Liver (tissue), 9 donors: ENCODE measurements around the gene PDCD2L. TPM values are rescaled to one million over a fixed set of nuclear protein-coding genes. Genes with fewer than 3 reads are reported as not detected.

Experiments
- DNase-seq: peaks from one replicate; pipeline ENCODE4 v3.0.0-alpha.2; 2017; ENCODE audit warnings: low spot score
- H3K27ac ChIP-seq, 2 donors: one replicate each; pipeline ENCODE4 v1.7.0; 2013; ENCODE audit warnings: inconsistent platforms in 2 of 2, low read length in 2 of 2, control low read depth in 1 of 2, low read depth in 1 of 2, mild to moderate bottlenecking in 1 of 2
- H3K27me3 ChIP-seq, 4 donors: one replicate each; pipeline versions ENCODE4 v1.6.1 to v1.7.0; 2013; ENCODE audit warnings: low read length in 3 of 4, inconsistent platforms in 1 of 4, mild to moderate bottlenecking in 1 of 4, moderate library complexity in 1 of 4; ENCODE audit not compliant: control insufficient read depth in 4 of 4, insufficient read depth in 4 of 4
- H3K36me3 ChIP-seq, 4 donors: one replicate each; pipeline versions ENCODE4 v1.6.1 to v1.7.0; 2013; ENCODE audit warnings: low read length in 3 of 4, mild to moderate bottlenecking in 3 of 4, low read depth in 1 of 4, moderate library complexity in 1 of 4; ENCODE audit not compliant: control insufficient read depth in 4 of 4, insufficient read depth in 3 of 4
- H3K4me1 ChIP-seq, 4 donors: one replicate each; pipeline versions ENCODE4 v1.6.1 to v1.7.0; 2013; ENCODE audit warnings: low read length in 3 of 4, mild to moderate bottlenecking in 3 of 4, moderate library complexity in 1 of 4; ENCODE audit not compliant: control insufficient read depth in 4 of 4, insufficient read depth in 4 of 4
- H3K4me3 ChIP-seq, 3 donors: one replicate each; pipeline versions ENCODE4 v1.6.1 to v1.7.0; 2013; ENCODE audit warnings: low read length in 3 of 3, control low read depth in 1 of 3, low read depth in 1 of 3, mild to moderate bottlenecking in 1 of 3
- H3K9ac ChIP-seq, 2 donors: one replicate each; pipeline ENCODE4 v1.7.0; 2013; ENCODE audit warnings: low read length in 2 of 2, mild to moderate bottlenecking in 2 of 2, moderate library complexity in 2 of 2, control low read depth in 1 of 2, low read depth in 1 of 2
- H3K9me3 ChIP-seq, 4 donors: one replicate each; pipeline versions ENCODE4 v1.6.1 to v1.7.0; 2013; ENCODE audit warnings: low read length in 3 of 4; ENCODE audit not compliant: control insufficient read depth in 4 of 4
- ATF3 ChIP-seq: IDR thresholded peaks from 2 replicates; pipeline ENCODE4 v1.6.1; 2016; ENCODE audit warnings: antibody characterized with exemption
- EGR1 ChIP-seq, 2 donors: IDR thresholded peaks; 2 replicates each; pipeline ENCODE4 v1.6.1; 2016 to 2018; ENCODE audit warnings: antibody characterized with exemption in 2 of 2, low read depth in 2 of 2
- FOXA1 ChIP-seq: IDR thresholded peaks from 2 replicates; pipeline ENCODE4 v1.6.1; 2016; ENCODE audit warnings: antibody characterized with exemption
- FOXA2 ChIP-seq: IDR thresholded peaks from 2 replicates; pipeline ENCODE4 v1.6.1; 2016; ENCODE audit warnings: antibody characterized with exemption
- GABPA ChIP-seq, 2 donors: IDR thresholded peaks in 1 of 2; conservative IDR thresholded peaks in 1 of 2; 2 replicates each; pipeline ENCODE4 v1.6.1; 2016; ENCODE audit warnings: antibody characterized with exemption in 2 of 2, mild to moderate bottlenecking in 1 of 2, moderate library complexity in 1 of 2
- HNF4A ChIP-seq, 2 donors: conservative IDR thresholded peaks; 2 replicates each; pipeline ENCODE4 v1.6.1; 2016; ENCODE audit warnings: antibody characterized with exemption in 2 of 2, mild to moderate bottlenecking in 2 of 2
- HNF4G ChIP-seq: IDR thresholded peaks from 2 replicates; pipeline ENCODE4 v1.6.1; 2016; ENCODE audit warnings: antibody characterized with exemption
- JUND ChIP-seq, 2 donors: IDR thresholded peaks; 2 replicates each; pipeline ENCODE4 v1.6.1; 2016; ENCODE audit warnings: antibody characterized with exemption in 2 of 2
- MAX ChIP-seq: IDR thresholded peaks from 2 replicates; pipeline ENCODE4 v1.6.1; 2016; ENCODE audit warnings: antibody characterized with exemption
- RAD21 ChIP-seq, 2 donors: IDR thresholded peaks; 2 replicates each; pipeline ENCODE4 v1.6.1; 2016; ENCODE audit warnings: antibody characterized with exemption in 2 of 2, mild to moderate bottlenecking in 2 of 2
- RXRA ChIP-seq, 2 donors: IDR thresholded peaks; 2 replicates each; pipeline ENCODE4 v1.6.1; 2017 to 2018; ENCODE audit warnings: antibody characterized with exemption in 2 of 2, mild to moderate bottlenecking in 1 of 2
- SP1 ChIP-seq: IDR thresholded peaks from 2 replicates; pipeline ENCODE4 v1.6.1; 2018; ENCODE audit warnings: antibody characterized with exemption, mild to moderate bottlenecking
- TAF1 ChIP-seq: conservative IDR thresholded peaks from 2 replicates; pipeline ENCODE4 v1.6.1; 2016; ENCODE audit warnings: antibody characterized with exemption, mild to moderate bottlenecking
- YY1 ChIP-seq: IDR thresholded peaks from 2 replicates; pipeline ENCODE4 v1.6.1; 2016; ENCODE audit warnings: antibody characterized with exemption, mild to moderate bottlenecking
- ZBTB33 ChIP-seq: IDR thresholded peaks from 2 replicates; pipeline ENCODE4 v1.6.1; 2016; ENCODE audit warnings: antibody characterized with exemption
- WGBS: extraction: QIAGEN DNeasy Blood & Tissue Kit; methylation state at CpG from one replicate; pipeline ENCODE4 v1.1.7; 2013; 5-methylcytosine and 5-hydroxymethylcytosine counted together
- polyA plus RNA-seq, 2 donors: library from polyadenylated mRNA; stranded (reverse) in 1 of 2; unstranded in 1 of 2; fragments of 200-250 nt in 1 of 2; fragments of >200 nt in 1 of 2; fragmentation: Nextera tagmentation in 1 of 2; extraction: Ambion mirVana in 1 of 2; gene quantifications; one replicate each; pipeline versions ENCODE4 v1.2.1 to v1.2.3, GENCODE V29; 2013 to 2015
- total RNA-seq, 2 donors: library from RNA; depleted of rRNA; stranded (reverse); fragments of >200 nt; gene quantifications; one replicate each; pipeline ENCODE4 v1.2.3, GENCODE V29; 2014
- TF ChIP-seq, protein P1 (sequence below): fragments of 150-350 bp; IDR thresholded peaks from 2 replicates; pipeline ENCODE4 v1.5.1; 2017; ENCODE audit warnings: improper control_type of control experiment, low read depth, low read length; ENCODE audit not compliant: missing input control
- TF ChIP-seq, protein P2 (sequence below): IDR thresholded peaks from 2 replicates; pipeline ENCODE4 v1.6.1; 2016; ENCODE audit warnings: antibody characterized with exemption, mild to moderate bottlenecking
- donor health status: healthy.
- donor health status: healthy.
- donor health status: healthy.
- donor health status: healthy.
- donor health status: healthy.

The PDCD2L gene
- total and polyA plus RNA-seq, 4 donors = 3.8 to 7.6 (median 5.1) TPM

DNA sequence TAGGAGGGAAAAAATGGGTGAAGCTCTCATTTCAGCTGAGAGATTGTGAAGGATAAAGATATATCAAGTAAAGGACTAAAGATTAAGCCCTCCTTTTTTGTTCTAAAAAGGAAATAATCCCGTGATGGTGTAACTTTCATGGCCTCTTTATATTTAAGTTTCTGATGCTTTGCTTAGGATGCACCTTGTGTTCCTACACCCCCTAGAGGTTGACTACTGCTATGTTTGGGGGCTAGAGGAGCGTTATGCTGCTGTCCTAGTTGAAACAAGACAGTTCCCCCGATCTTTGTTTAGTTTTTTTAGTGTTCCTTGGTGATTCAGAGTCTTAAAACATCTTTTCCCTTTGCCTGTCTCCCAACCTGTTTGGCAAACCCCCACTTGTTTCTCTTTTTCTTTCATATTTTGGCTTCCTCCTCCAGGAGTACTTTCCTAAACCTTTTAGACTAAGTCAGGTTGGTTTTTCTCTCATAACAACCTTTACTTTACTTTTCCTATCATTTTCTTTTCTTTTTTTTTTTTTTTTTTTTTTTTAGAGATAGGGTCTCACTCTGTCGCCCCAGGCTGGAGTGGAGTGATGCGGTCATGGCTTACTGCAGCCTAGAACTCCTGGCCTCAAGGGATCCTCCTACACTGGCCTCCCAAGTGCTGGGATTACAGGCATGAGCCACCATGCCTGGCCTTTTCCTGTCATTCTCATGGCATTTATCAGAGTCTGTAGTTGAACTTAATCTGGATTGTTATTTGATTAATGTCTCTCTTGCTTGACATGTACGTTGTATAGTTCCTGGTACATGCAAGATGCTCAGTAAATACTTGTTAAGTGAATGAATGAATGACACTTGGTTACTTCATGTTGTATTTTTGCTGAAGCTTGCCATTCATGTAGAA, 26.8 kb downstream of the PDCD2L start:
- Histone ChIP-seq H3K9me3 (no peaks in the 10 kb centered on the region), H3K27me3 (no peaks in the 10 kb centered on the region), H3K4me3 (no peak overlapping the region), H3K27ac (no peak overlapping the region), H3K9ac (no peak overlapping the region), H3K36me3 (peaks cover 4 to 20% (median 14%) of the 10 kb centered on the region in 4 donors), H3K4me1 (peaks cover 3 to 24% (median 17%) of the 10 kb centered on the region in 4 donors)
- DNase-seq = no peak
- 53% methylated on average over 6 of the region's 6 CpGs for WGBS
- no peak for TF ChIP-seq HNF4G
- no peak for TF ChIP-seq ZBTB33
- TF ChIP-seq RAD21 (IDR thresholded peaks at IDR 0.05) = peak; percentile 57 to 71
- TF ChIP-seq, protein P1, sequence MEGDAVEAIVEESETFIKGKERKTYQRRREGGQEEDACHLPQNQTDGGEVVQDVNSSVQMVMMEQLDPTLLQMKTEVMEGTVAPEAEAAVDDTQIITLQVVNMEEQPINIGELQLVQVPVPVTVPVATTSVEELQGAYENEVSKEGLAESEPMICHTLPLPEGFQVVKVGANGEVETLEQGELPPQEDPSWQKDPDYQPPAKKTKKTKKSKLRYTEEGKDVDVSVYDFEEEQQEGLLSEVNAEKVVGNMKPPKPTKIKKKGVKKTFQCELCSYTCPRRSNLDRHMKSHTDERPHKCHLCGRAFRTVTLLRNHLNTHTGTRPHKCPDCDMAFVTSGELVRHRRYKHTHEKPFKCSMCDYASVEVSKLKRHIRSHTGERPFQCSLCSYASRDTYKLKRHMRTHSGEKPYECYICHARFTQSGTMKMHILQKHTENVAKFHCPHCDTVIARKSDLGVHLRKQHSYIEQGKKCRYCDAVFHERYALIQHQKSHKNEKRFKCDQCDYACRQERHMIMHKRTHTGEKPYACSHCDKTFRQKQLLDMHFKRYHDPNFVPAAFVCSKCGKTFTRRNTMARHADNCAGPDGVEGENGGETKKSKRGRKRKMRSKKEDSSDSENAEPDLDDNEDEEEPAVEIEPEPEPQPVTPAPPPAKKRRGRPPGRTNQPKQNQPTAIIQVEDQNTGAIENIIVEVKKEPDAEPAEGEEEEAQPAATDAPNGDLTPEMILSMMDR = peak; percentile 44

DNA sequence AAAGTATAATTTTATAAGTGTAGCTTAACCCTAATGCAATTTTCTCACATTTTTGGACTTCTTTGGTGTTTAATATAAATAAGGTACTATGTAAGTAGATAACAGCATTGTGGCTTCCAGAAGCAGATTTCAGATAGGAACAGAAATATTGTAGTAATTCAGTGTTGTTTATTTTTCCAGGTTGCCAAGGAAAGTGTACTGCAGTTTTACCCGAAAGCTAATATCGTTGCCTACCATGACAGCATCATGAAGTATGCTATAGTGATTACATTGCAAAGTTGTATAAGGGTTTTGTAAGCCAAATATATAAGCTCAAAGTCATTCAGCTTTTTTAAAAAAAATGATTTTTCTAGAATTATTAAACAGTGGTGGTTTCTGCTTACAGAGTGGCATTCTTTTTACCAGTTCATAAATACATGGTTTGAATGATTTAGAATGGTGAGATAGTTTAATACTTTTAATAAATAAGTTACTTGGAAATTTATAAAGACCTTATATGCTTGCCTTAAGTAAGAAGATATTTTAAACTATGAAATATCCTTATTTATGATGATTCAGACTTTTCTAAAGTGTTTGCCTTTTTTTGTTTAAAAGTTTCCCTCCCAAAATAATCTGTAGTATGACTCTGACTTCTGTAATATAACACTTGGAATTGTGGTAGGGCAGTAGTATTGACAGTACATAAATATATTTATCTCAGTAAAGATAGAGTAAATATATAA, 27.6 kb downstream of the PDCD2L start:
- DNase-seq = no peak
- H3K9me3 ChIP-seq = no peaks in the 10 kb centered on the region
- WGBS = 81% methylated on average over 2 of the region's 2 CpGs
- no peak overlapping the region for H3K9ac ChIP-seq
- H3K27me3 ChIP-seq = no peaks in the 10 kb centered on the region
- no peak overlapping the region for H3K4me3 ChIP-seq
- no peak overlapping the region for H3K27ac ChIP-seq
- peaks cover 3 to 24% (median 17%) of the 10 kb centered on the region in 4 donors for H3K4me1 ChIP-seq
- H3K36me3 ChIP-seq = peaks cover 4 to 25% (median 18%) of the 10 kb centered on the region in 4 donors
- TF ChIP-seq HNF4G (no peak), MAX (no peak), RXRA (IDR thresholded peaks at IDR 0.05) (no peak), YY1 (no peak), JUND (IDR thresholded peaks at IDR 0.05) (no peak), EGR1 (IDR thresholded peaks at IDR 0.05; ENCODE audit: low read depth in 2 of 2) (no peak), RAD21 (IDR thresholded peaks at IDR 0.05) (no peak), GABPA (IDR thresholded peaks at IDR 0.05 in 1 of 2, conservative IDR thresholded peaks at IDR 0.05 in 1 of 2) (no peak), TAF1 (no peak), ATF3 (no peak), FOXA2 (no peak), FOXA1 (no peak), SP1 (no peak), ZBTB33 (no peak), HNF4A (conservative IDR thresholded peaks at IDR 0.05) (no peak)
- TF ChIP-seq, protein P1 = no peak
- TF ChIP-seq, protein P2, sequence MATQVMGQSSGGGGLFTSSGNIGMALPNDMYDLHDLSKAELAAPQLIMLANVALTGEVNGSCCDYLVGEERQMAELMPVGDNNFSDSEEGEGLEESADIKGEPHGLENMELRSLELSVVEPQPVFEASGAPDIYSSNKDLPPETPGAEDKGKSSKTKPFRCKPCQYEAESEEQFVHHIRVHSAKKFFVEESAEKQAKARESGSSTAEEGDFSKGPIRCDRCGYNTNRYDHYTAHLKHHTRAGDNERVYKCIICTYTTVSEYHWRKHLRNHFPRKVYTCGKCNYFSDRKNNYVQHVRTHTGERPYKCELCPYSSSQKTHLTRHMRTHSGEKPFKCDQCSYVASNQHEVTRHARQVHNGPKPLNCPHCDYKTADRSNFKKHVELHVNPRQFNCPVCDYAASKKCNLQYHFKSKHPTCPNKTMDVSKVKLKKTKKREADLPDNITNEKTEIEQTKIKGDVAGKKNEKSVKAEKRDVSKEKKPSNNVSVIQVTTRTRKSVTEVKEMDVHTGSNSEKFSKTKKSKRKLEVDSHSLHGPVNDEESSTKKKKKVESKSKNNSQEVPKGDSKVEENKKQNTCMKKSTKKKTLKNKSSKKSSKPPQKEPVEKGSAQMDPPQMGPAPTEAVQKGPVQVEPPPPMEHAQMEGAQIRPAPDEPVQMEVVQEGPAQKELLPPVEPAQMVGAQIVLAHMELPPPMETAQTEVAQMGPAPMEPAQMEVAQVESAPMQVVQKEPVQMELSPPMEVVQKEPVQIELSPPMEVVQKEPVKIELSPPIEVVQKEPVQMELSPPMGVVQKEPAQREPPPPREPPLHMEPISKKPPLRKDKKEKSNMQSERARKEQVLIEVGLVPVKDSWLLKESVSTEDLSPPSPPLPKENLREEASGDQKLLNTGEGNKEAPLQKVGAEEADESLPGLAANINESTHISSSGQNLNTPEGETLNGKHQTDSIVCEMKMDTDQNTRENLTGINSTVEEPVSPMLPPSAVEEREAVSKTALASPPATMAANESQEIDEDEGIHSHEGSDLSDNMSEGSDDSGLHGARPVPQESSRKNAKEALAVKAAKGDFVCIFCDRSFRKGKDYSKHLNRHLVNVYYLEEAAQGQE = no peak
